NCI-H1436 treated with DMSO at 0.1 percent for 48 hours (cell line): Measurements from ENCODE around the gene ADGRB2.

Source experiments
- DNase-seq: peaks from one replicate; lab custom pipeline; 2025; lab: John Stamatoyannopoulos, UW

ADGRB2 gene

GRCh38 chr1:31762726-31763670, 1.1 kb downstream of the ADGRB2 start:
- peak; percentile 40 for DNase-seq

- DNase-seq: no peak
These were observed 1.8 kb downstream of the ADGRB2 start for GRCh38 chr1:31762323-31762722.

- no peak for DNase-seq
These were observed 2.3 kb downstream of the ADGRB2 start for GRCh38 chr1:31761883-31762282.

DNA sequence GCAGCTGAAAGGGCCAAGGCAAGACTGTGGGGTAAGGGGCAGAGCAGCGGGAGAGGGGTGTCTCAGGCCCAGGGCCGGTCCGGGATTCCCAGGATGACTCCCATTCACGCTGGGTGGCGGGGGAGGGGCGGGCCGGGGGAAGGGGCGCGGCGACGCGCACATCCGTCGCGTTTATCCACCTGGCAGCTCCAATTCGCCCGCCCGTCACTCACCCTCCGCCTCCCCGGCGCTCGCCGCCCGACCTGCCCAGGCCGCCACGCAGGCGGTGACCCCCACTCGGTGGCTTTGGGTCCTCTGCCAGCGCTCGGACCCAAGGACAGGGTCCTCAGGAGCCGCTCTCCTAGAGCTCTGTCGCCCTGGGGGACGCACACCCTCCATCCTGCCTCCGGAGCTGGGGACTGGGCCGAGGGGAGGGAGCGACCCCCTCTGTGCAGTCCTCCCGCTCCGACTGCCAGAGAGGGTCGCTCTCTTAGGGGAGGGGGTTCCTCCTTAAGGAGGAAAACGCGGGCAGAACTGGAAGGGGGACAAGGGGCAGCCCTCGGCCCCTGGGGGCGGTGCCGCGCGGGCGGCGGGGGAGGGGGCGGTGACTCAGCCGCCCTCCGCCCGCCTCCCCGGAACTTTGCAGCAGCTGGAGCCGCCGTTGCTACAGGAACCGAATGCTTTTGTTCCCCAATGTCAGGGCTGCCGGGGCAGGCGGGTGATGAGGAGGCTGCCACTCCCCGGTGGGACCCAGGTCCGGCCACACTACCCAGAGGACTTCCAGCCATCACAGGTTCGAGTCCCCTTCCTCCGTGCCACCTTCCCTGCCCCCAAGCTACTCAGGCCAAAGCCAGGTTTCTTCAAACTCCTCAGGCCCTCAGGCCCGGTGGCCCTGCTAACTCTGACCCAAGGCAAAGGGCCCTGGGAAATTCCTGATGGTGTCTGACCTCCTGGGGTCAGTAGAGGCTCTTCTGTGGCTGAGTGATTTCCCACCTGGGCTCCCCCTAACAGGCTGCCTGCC, 3.4 kb downstream of the ADGRB2 start:
- DNase-seq: no peak

DNA sequence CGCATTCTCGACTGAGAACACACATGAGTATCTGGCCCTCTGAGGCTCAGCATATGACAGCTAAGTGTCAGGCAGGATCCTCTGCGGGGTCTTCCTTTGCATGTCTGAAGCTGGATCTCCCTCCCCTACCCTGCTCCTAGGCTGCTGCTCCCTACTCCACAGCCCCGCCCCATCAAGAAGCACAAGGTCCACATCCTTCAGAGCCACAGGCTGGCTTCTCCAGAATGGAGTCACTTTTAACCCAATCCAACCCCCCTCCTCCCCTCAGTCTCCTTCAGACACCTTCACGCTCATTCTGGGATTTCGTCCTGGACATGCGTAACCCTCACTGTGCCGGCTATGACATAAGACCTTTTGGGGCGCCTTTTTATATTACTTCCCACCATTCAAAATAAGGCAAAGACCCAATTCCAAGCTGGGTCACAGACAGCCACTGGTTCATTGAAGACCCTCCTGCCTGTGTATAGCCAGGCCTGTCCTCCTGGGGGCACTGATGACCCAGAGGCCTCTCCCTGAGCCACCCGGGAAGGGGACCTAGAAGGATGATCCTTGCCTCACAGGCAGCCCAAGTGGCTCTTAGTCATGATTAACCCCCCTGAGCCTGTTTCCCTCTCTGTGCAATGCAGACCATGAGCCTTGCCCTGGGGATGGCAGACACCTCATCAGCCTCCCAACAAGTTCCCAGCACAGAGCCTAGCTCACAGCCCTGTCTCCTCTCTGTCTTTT, 4.7 kb downstream of the ADGRB2 start:
- no peak for DNase-seq

DNA sequence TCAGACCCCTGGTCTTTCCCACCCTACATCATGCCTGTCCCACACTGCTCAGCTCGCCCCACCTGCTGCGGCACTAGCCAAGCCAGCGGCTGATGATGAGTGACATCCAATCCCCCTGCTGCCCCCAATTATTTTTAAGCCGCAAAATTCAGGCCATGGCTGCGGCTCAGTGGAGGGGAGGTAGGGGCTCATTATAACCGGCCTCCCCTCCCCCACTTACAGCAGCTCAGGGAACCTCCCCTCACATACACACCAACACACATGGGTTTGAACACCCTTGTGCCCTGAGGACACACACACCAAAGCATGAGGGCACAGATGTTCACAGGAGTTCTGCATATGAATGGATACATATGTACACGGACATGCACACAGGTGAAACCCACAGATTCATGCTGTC, 5.3 kb downstream of the ADGRB2 start:
- DNase-seq: no peak

DNA sequence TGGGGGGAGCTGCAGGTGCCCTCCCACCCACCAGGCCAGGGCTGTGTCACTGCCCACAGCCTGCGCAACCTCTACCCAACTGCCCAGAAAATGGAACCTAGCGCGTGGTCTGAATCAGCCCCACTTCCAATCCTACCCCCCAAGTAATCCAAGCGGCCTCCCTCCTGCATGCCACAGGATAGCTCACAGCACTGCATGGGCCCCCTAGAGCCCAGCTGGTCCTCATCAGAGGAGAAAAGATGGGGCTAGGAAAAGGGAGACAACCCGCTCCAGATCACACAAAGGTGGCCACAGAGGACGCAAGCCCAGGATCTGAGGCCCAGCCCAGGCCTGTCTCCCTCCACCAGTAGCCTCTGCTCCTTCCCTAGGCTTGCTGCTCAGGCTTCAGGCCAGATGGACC, 6.2 kb downstream of the ADGRB2 start:
- no peak for DNase-seq

DNA sequence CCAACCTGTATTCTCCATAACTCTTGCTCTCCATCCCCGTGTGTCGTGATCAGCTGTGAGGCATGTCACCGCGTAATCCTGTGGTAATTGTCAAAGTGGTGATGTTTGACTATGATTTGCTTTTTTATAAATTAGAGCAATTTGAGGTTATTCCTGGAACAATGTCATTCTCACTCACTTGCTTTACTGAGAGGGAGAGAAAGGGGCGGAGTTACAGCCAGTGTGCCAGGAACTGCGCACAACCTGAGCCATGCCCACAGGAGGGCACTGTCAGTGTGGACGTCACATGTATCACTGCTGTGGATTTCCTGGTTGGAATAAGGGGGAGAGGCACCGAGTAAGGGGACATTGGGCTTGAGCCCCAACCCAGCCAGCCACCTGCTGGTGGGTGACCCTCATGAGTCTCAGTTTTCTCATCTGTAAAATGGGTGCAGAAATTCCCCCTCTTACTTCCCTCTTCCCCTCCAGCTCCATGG, 6.9 kb downstream of the ADGRB2 start:
- DNase-seq: no peak

DNA sequence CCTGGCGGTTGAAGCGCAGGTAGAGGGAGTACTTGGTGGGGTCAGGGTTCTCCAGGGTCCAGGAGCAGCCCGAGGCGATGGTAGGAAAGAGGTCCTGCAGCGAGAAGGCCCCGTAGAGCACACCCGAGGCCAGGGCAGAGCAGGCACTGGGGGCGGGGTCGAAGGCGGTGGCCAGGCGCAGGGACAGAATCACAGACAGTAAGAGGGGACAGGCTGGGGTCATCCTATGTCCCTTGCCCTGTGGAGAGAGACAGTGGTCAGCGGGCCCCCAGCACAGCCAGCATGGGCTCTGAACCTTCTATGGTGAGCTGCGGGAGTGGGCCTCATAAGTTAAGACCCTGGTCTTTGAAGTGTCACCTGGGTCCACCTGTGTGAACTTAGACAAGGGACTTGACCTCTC, 7.6 kb downstream of the ADGRB2 start:
- DNase-seq: no peak

GRCh38 chr1:31755850-31756492, 8.2 kb downstream of the ADGRB2 start:
- no peak for DNase-seq

GRCh38 chr1:31755197-31755611, 8.9 kb downstream of the ADGRB2 start:
- DNase-seq: no peak

DNA sequence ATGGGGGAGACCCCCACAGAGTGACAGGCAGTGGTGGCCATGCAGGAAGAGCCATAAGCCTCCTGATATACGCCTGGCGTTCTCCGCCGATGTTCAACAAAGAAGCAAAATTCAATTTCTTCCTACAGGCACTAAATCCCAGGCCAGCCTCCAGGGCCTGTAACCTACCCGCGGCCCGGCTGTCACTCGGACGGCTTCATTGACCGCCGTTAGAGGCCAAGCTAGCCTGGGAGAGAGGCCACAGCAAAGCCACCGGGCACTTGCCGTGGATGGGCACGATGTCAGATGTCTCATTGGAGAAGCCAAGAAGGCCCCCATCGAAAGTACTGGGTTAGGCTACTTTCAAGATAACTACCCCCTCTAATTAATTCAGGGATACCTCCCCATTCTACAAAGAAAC, 9.7 kb downstream of the ADGRB2 start:
- no peak for DNase-seq

GRCh38 chr1:31753707-31754349, 10.3 kb downstream of the ADGRB2 start:
- DNase-seq: no peak

GRCh38 chr1:31752952-31753475, 11.1 kb downstream of the ADGRB2 start:
- DNase-seq: no peak

GRCh38 chr1:31752258-31752657, 11.9 kb downstream of the ADGRB2 start:
- no peak for DNase-seq

- no peak for DNase-seq
These were observed 12.3 kb downstream of the ADGRB2 start for GRCh38 chr1:31751822-31752241.

- no peak for DNase-seq
These were observed 13.2 kb downstream of the ADGRB2 start for GRCh38 chr1:31750858-31751510.

GRCh38 chr1:31749785-31750735, 14.1 kb downstream of the ADGRB2 start:
- no peak for DNase-seq

- no peak for DNase-seq
These were observed 15.8 kb downstream of the ADGRB2 start for GRCh38 chr1:31748365-31748764.
